NCI-H187 treated with DMSO at 0.1 percent for 48 hours (cell line): ENCODE results near the gene C1QTNF12.
"Not testable (repeated sequence)": the region's sequence is repeated elsewhere in the genome, so short reads cannot be mapped to it uniquely, and the experiment has no call there.

Source experiments
- DNase-seq: peaks from one replicate; lab custom pipeline; 2025; lab: John Stamatoyannopoulos, UW

Gene C1QTNF12

DNA sequence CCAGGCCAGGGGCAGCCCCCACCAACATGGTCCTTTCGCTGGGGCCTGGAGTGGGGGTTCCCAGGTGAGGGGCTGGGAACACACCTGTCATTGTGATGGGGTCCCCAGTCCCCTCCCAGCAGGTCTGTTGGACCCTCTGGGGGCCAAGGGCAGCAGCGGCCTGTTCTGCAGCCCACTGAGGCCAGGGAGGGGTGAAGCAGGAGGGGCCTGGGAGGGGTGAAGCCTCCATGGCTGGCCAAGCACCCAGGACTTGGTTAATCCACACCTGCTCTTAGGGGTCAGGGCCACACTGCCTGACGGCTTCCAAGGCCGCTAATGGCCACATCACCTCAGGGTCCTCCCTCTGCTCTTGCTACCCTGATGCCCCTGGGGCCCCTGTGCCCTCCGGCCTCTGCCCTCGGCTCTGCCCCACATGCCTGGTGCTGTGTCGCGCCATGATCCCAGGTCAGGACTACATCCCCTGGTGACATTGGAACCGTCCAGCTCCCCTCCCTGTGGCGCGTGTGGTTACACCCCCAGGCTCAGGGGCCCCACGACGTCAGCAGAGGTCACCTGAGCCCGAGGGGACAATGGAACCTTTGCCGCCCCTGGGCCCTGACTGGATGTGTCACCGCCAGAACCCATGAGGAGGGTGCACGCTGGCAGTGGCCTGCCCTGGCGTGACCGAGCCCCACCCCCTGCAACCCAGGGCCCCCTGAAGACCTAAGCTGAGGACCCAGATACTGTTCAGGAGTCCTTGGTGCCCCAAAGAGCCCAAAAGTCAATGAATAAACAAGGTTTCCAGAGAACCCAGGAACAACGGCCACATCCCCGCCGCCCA is 47.2 kb downstream of the C1QTNF12 start:
- DNase-seq = no peak

- DNase-seq = no peak
These were observed 47.9 kb downstream of the C1QTNF12 start for GRCh38 chr1:1198423-1199140.

GRCh38 chr1:1197551-1198422 is 48.7 kb downstream of the C1QTNF12 start:
- DNase-seq = no peak

DNA sequence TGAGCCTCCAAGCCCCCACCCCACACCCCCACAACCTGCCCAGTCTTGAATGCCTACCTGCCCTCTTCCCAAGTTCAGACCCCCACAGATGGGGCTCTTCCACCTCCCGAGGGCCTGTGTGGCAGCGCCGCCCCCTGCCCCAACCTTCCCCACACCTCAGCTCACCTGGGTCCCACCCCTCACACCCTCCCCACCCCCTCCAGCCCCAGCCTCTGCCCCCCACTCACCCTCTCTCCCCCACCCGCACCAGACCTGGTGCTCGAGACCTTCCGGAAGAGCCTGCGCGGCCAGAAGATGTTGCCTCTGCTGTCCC is 49.4 kb downstream of the C1QTNF12 start:
- no peak for DNase-seq

- DNase-seq = no peak
These were observed 49.9 kb downstream of the C1QTNF12 start for GRCh38 chr1:1196431-1197187.

DNA sequence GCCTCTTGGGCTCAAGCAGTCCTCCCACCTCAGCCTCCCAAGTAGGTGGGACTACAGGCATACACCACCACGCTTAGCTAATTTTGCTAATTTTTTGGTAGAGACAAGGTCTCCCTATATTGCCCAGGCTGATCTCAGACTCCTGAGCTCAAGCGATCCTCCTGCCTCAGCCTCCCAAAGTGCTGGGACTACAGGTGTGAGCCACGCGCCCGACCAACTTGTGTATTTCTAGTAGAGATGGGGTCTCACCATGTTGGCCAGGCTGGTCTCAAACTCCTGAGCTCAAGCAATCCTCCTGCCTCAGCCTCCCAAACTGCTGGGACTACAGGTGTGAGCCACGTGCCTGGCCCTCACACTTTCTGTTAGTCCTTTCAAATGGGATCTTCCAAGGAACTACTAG is 50.8 kb downstream of the C1QTNF12 start:
- not testable (repeated sequence) for DNase-seq

- no peak for DNase-seq
These were observed 51.8 kb downstream of the C1QTNF12 start for GRCh38 chr1:1194723-1195122.
